CD8-positive, alpha-beta memory T cell (primary cell): ENCODE data around the gene LY6G6C. TPM values are rescaled to one million over a fixed set of nuclear protein-coding genes. Genes with fewer than 3 reads are reported as not detected.
A peak's percentile ranks its signal among the peaks of the same experiment; 100 is the strongest.

Experiments used
- CTCF ChIA-PET: fragments of 350-600 bp; sonication (Branson Sonifier 250); formaldehyde crosslinking; loops from one replicate; lab custom pipeline; 2021; ENCODE audit warnings: antibody characterized with exemption; lab: Charles Lee
- POLR2A ChIA-PET: fragments of 350-600 bp; sonication (Branson Sonifier 250); formaldehyde crosslinking; loops from one replicate; lab custom pipeline; 2021; ENCODE audit warnings: antibody characterized with exemption; lab: Charles Lee
- DNase-seq, 5 donors: peaks; one replicate each; pipeline versions ENCODE4 v3.0.0 to v3.0.0-alpha.2; 2020 to 2022; ENCODE audit warnings: mixed read lengths in 1 of 5
- H3K27ac ChIP-seq: one replicate; pipeline ENCODE4 v1.7.0; 2013; ENCODE audit warnings: low read depth, mild to moderate bottlenecking, low read length, moderate library complexity
- H3K27me3 ChIP-seq: 2 replicates; pipeline ENCODE4 v1.7.0; 2013; ENCODE audit warnings: low read length, mild to moderate bottlenecking; ENCODE audit not compliant: insufficient read depth, poor library complexity, severe bottlenecking
- H3K36me3 ChIP-seq: 2 replicates; pipeline ENCODE4 v1.7.0; 2013; ENCODE audit warnings: mild to moderate bottlenecking, low read length, moderate library complexity; ENCODE audit not compliant: insufficient read depth
- H3K4me1 ChIP-seq: 2 replicates; pipeline ENCODE4 v1.7.0; 2013; ENCODE audit warnings: mild to moderate bottlenecking, low read length, moderate library complexity; ENCODE audit not compliant: insufficient read depth
- H3K4me3 ChIP-seq: 2 replicates; pipeline ENCODE4 v1.7.0; 2013; ENCODE audit warnings: mild to moderate bottlenecking, low read length
- H3K9me3 ChIP-seq: 2 replicates; pipeline ENCODE4 v1.7.0; 2013; ENCODE audit warnings: mild to moderate bottlenecking, low read length
- H3K27ac Mint-ChIP-seq, 8 donors: one replicate each; pipeline ENCODE4 v1.8.0; 2020 to 2021; ENCODE audit warnings: mixed read lengths in 8 of 8, mild to moderate bottlenecking in 6 of 8, inconsistent platforms in 3 of 8, moderate library complexity in 3 of 8
- H3K27me3 Mint-ChIP-seq, 2 donors: one replicate each; pipeline ENCODE4 v1.8.0; 2020 to 2021; ENCODE audit warnings: mixed read lengths in 2 of 2, mild to moderate bottlenecking in 1 of 2, moderate library complexity in 1 of 2
- H3K36me3 Mint-ChIP-seq, 3 donors: one replicate each; pipeline ENCODE4 v1.8.0; 2020 to 2021; ENCODE audit warnings: mixed read lengths in 3 of 3, inconsistent platforms in 1 of 3, mild to moderate bottlenecking in 1 of 3
- H3K4me1 Mint-ChIP-seq, 3 donors: one replicate each; pipeline ENCODE4 v1.8.0; 2020 to 2021; ENCODE audit warnings: mixed read lengths in 3 of 3, inconsistent platforms in 1 of 3, mild to moderate bottlenecking in 1 of 3
- H3K4me3 Mint-ChIP-seq, 7 donors: one replicate each; pipeline ENCODE4 v1.8.0; 2020 to 2021; ENCODE audit warnings: mixed read lengths in 7 of 7, mild to moderate bottlenecking in 6 of 7, moderate library complexity in 4 of 7, inconsistent platforms in 2 of 7
- H3K9me3 Mint-ChIP-seq, 5 donors: one replicate each; pipeline ENCODE4 v1.8.0; 2020 to 2022; ENCODE audit warnings: mixed read lengths in 5 of 5, mild to moderate bottlenecking in 3 of 5, moderate library complexity in 2 of 5, inconsistent platforms in 1 of 5
- polyA plus RNA-seq: library from polyadenylated mRNA; unstranded; fragments of 300-500 nt; fragmentation: Illumina TruSeq; gene quantifications from one replicate; pipeline ENCODE4 v1.2.3, GENCODE V29; 2021
- total RNA-seq, 2 experiments: library from RNA; stranded (reverse); gene quantifications; one replicate each; pipeline ENCODE4 v1.2.3, GENCODE V29; 2021

Gene LY6G6C
- total and polyA plus RNA-seq, 3 experiments from 2014 or later, result not detected

- H3K4me1 ChIP-seq, result peaks cover 56% of the 10 kb centered on the region
- Mint-ChIP-seq H3K27me3 (no peaks in the 10 kb centered on the region), H3K27ac (peak overlapping the region; percentile 91 to 98 (median 96)), H3K4me1 (peaks cover 58 to 83% (median 59%) of the 10 kb centered on the region in 3 donors), H3K36me3 (peaks cover 0 to 61% (median 7%) of the 10 kb centered on the region in 3 donors), H3K9me3 (no peaks in the 10 kb centered on the region), H3K4me3 (peak overlapping the region; percentile 93 to 99 (median 98))
- peaks cover 23% of the 10 kb centered on the region for H3K36me3 ChIP-seq
- H3K9me3 ChIP-seq, result no peaks in the 10 kb centered on the region
- peak overlapping the region; percentile 97 for H3K4me3 ChIP-seq
- peak overlapping the region; percentile 98 for H3K27ac ChIP-seq
- peak in 4 of 5 donors; percentile 30 to 81 (median 50) for DNase-seq
- ChIA-PET CTCF (interaction anchor here (0.6 to 9.6 kb wide), 7 partner anchors 36 to 96 kb away, joined by 3 to 71 read pairs (median 4); partner anchors contain the start of genes HSPA1A, HSPA1B, HSPA1L and LSM2), POLR2A (interaction anchor here (0.6 to 1.1 kb wide), 6 partner anchors 10 to 194 kb away, joined by 3 to 6 read pairs (median 4); partner anchors contain the start of gene HSPA1B)
- no peaks in the 10 kb centered on the region for H3K27me3 ChIP-seq
Measured at GRCh38 chr6:31734821-31735406, 13.4 kb upstream of the LY6G6C start.

GRCh38 chr6:31734247-31734820 is 12.8 kb upstream of the LY6G6C start:
- Histone ChIP-seq H3K4me3 (peak overlapping the region; percentile 97), H3K36me3 (peaks cover 23% of the 10 kb centered on the region), H3K27me3 (no peaks in the 10 kb centered on the region), H3K27ac (peak overlapping the region; percentile 98), H3K9me3 (no peaks in the 10 kb centered on the region), H3K4me1 (peaks cover 54% of the 10 kb centered on the region)
- Mint-ChIP-seq H3K27me3 (no peaks in the 10 kb centered on the region), H3K4me1 (peaks cover 54 to 81% (median 55%) of the 10 kb centered on the region in 3 donors), H3K9me3 (no peaks in the 10 kb centered on the region), H3K27ac (peak overlapping the region; percentile 91 to 98 (median 96)), H3K4me3 (peak overlapping the region; percentile 93 to 99 (median 98)), H3K36me3 (peaks cover 0 to 63% (median 7%) of the 10 kb centered on the region in 3 donors)
- CTCF ChIA-PET, result interaction anchor here (0.6 to 9.6 kb wide), 5 partner anchors 36 to 97 kb away, joined by 3 to 71 read pairs (median 6); partner anchors contain the start of genes HSPA1A, HSPA1B and HSPA1L
- DNase-seq, result peak in 1 of 5 donors; percentile 48
- POLR2A ChIA-PET, result interaction anchor here (1.0 to 1.1 kb wide), 2 partner anchors 9 to 93 kb away, joined by 3 to 6 read pairs; partner anchors contain the start of gene HSPA1B

DNA sequence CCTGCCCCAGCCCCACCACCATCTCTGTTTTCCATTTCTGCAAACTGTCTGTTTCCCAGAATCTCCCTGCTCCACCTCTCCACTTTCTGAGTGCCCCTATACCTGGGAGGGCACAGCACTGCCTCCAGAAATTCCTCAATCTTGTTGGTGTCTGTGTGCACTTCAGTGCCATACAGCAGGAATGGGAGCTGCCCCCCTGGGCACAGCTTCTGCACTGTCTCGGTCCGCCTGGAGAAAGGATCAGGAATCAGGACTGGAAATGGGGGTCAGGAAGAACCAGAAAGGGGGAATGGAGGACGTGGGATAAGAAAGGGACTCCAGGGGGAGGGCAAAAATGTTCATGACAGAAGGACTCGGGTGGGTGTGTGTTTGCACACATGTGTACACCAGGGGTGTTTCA is 12.2 kb upstream of the LY6G6C start:
- Histone ChIP-seq H3K4me1 (peaks cover 55% of the 10 kb centered on the region), H3K27me3 (no peaks in the 10 kb centered on the region), H3K36me3 (peaks cover 23% of the 10 kb centered on the region), H3K4me3 (peak overlapping the region; percentile 97), H3K27ac (peak overlapping the region; percentile 98), H3K9me3 (no peaks in the 10 kb centered on the region)
- Mint-ChIP-seq H3K27ac (peak overlapping the region; percentile 54 to 98 (median 96)), H3K9me3 (no peaks in the 10 kb centered on the region), H3K4me1 (peaks cover 53 to 81% (median 54%) of the 10 kb centered on the region in 3 donors), H3K36me3 (peaks cover 0 to 65% (median 7%) of the 10 kb centered on the region in 3 donors), H3K27me3 (no peaks in the 10 kb centered on the region), H3K4me3 (peak overlapping the region; percentile 93 to 99 (median 98))
- POLR2A ChIA-PET, result no interaction called here
- no peak for DNase-seq
- CTCF ChIA-PET, result interaction anchor here (1.3 to 9.6 kb wide), 4 partner anchors 36 to 97 kb away, joined by 3 to 71 read pairs (median 6); partner anchors contain the start of gene HSPA1B

GRCh38 chr6:31732029-31732428 is 10.5 kb upstream of the LY6G6C start:
- peaks cover 45 to 72% (median 45%) of the 10 kb centered on the region in 3 donors for H3K4me1 Mint-ChIP-seq
- DNase-seq, result no peak
- Histone ChIP-seq H3K27me3 (no peaks in the 10 kb centered on the region), H3K27ac (no peak overlapping the region), H3K4me1 (peaks cover 53% of the 10 kb centered on the region), H3K9me3 (no peaks in the 10 kb centered on the region), H3K36me3 (peaks cover 28% of the 10 kb centered on the region), H3K4me3 (no peak overlapping the region)
- ChIA-PET CTCF (interaction anchor here (0.9 to 9.6 kb wide), 3 partner anchors 38 to 99 kb away, joined by 3 to 71 read pairs (median 6); partner anchors contain the start of gene LSM2), POLR2A (no interaction called here)
- H3K36me3 Mint-ChIP-seq, result peaks cover 0 to 69% (median 7%) of the 10 kb centered on the region in 3 donors
- peak overlapping the region in 7 of 8 donors; percentile 14 to 91 (median 70) for H3K27ac Mint-ChIP-seq
- H3K9me3 Mint-ChIP-seq, result no peaks in the 10 kb centered on the region
- H3K4me3 Mint-ChIP-seq, result peak overlapping the region in 4 of 7 donors; percentile 8 to 89 (median 42)
- no peaks in the 10 kb centered on the region for H3K27me3 Mint-ChIP-seq

DNA sequence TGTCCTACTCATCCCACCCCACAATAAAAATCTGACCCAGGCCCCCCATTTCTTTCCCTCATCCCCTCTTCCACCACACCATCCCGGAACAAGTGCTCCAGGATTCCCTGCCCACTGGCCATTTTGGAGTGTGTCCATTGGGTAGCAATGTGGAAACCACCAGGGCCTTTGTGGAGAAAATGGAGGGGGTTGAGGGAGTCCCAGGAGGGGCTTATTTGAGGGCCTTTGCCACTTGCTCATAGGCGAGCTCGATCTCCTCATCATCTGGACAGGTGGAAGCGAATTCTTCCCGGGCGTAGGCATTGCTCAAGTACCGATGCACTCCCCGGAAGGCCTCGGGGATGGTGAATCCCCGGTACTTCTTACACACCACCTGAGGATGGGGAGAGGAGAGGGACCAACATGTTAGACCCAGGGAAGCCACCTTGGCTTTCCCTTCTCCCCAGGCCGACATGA is 9.1 kb upstream of the LY6G6C start:
- Histone ChIP-seq H3K9me3 (no peaks in the 10 kb centered on the region), H3K4me3 (no peak overlapping the region), H3K4me1 (peaks cover 52% of the 10 kb centered on the region), H3K27ac (peak overlapping the region; percentile 64), H3K36me3 (peaks cover 28% of the 10 kb centered on the region), H3K27me3 (no peaks in the 10 kb centered on the region)
- no peaks in the 10 kb centered on the region for H3K9me3 Mint-ChIP-seq
- CTCF ChIA-PET, result interaction anchor here (1.0 to 9.6 kb wide), 20 partner anchors 8 to 167 kb away, joined by 3 to 71 read pairs (median 6); partner anchors contain the start of genes EHMT2, GPANK1, HSPA1A and HSPA1B
- no peak for DNase-seq
- POLR2A ChIA-PET, result interaction anchor here (0.7 to 2.1 kb wide), 11 partner anchors 9 to 183 kb away, joined by 3 to 9 read pairs (median 4); partner anchors contain the start of genes HSPA1B, LSM2, MSH5 and NFKBIL1
- H3K4me1 Mint-ChIP-seq, result peaks cover 35 to 59% (median 44%) of the 10 kb centered on the region in 3 donors
- peaks cover 0 to 68% (median 9%) of the 10 kb centered on the region in 3 donors for H3K36me3 Mint-ChIP-seq
- peak overlapping the region; percentile 80 to 96 (median 92) for H3K27ac Mint-ChIP-seq
- H3K4me3 Mint-ChIP-seq, result peak overlapping the region; percentile 89 to 99 (median 95)
- no peaks in the 10 kb centered on the region for H3K27me3 Mint-ChIP-seq

GRCh38 chr6:31729979-31730630 is 8.6 kb upstream of the LY6G6C start:
- H3K27me3 ChIP-seq, result no peaks in the 10 kb centered on the region
- peak overlapping the region; percentile 64 for H3K27ac ChIP-seq
- ChIA-PET CTCF (interaction anchor here (0.9 to 9.6 kb wide), 28 partner anchors 9 to 168 kb away, joined by 3 to 71 read pairs (median 4); partner anchors contain the start of genes EHMT2, GPANK1, HSPA1A and HSPA1B), POLR2A (interaction anchor here (0.7 to 2.1 kb wide), 14 partner anchors 8 to 183 kb away, joined by 3 to 9 read pairs (median 4); partner anchors contain the start of genes HSPA1B, LSM2, MSH5 and NFKBIL1)
- peaks cover 37 to 53% (median 44%) of the 10 kb centered on the region in 3 donors for H3K4me1 Mint-ChIP-seq
- peak; percentile 64 to 82 (median 74) for DNase-seq
- H3K36me3 ChIP-seq, result peaks cover 28% of the 10 kb centered on the region
- H3K4me3 ChIP-seq, result peak overlapping the region; percentile 81
- H3K36me3 Mint-ChIP-seq, result peaks cover 0 to 62% (median 8%) of the 10 kb centered on the region in 3 donors
- no peaks in the 10 kb centered on the region for H3K9me3 Mint-ChIP-seq
- H3K27ac Mint-ChIP-seq, result peak overlapping the region; percentile 80 to 96 (median 92)
- no peaks in the 10 kb centered on the region for H3K27me3 Mint-ChIP-seq
- H3K4me3 Mint-ChIP-seq, result peak overlapping the region; percentile 89 to 99 (median 95)
- H3K9me3 ChIP-seq, result no peaks in the 10 kb centered on the region
- H3K4me1 ChIP-seq, result peaks cover 52% of the 10 kb centered on the region

- H3K27me3 Mint-ChIP-seq, result no peaks in the 10 kb centered on the region
- no peaks in the 10 kb centered on the region for H3K9me3 Mint-ChIP-seq
- H3K4me3 Mint-ChIP-seq, result peak overlapping the region; percentile 89 to 99 (median 95)
- H3K4me1 Mint-ChIP-seq, result peaks cover 37 to 48% (median 44%) of the 10 kb centered on the region in 3 donors
- CTCF ChIA-PET, result interaction anchor here (0.9 to 9.6 kb wide), 27 partner anchors 9 to 168 kb away, joined by 3 to 71 read pairs (median 5); partner anchors contain the start of genes EHMT2, GPANK1, HSPA1A and HSPA1B
- peak overlapping the region; percentile 80 to 96 (median 94) for H3K27ac Mint-ChIP-seq
- POLR2A ChIA-PET, result interaction anchor here (0.7 to 2.1 kb wide), 8 partner anchors 8 to 182 kb away, joined by 3 to 9 read pairs (median 4); partner anchors contain the start of genes LSM2 and NFKBIL1
- Histone ChIP-seq H3K9me3 (no peaks in the 10 kb centered on the region), H3K27ac (peak overlapping the region; percentile 64), H3K36me3 (peaks cover 28% of the 10 kb centered on the region), H3K4me3 (peak overlapping the region; percentile 81), H3K27me3 (no peaks in the 10 kb centered on the region), H3K4me1 (peaks cover 48% of the 10 kb centered on the region)
- peak; percentile 72 to 85 (median 72) for DNase-seq
- H3K36me3 Mint-ChIP-seq, result peaks cover 0 to 57% (median 8%) of the 10 kb centered on the region in 3 donors
Measured at GRCh38 chr6:31729515-31729978, 8.0 kb upstream of the LY6G6C start.
